Naive thymus-derived CD8-positive, alpha-beta T cell (primary cell): ENCODE results near the gene UBTF. TPM values are rescaled to one million over a fixed set of nuclear protein-coding genes. Genes with fewer than 3 reads are reported as not detected.

ENCODE experiments used
- ATAC-seq, 2 donors: fragments of 150-1000 bp; cut with Tn5 transposase in 1 of 2; sonication (Bioruptor Pico), chemical (Tn5 transposase) in 1 of 2; 1 replicate in 1 of 2; 2 replicates in 1 of 2; pipeline ENCODE4 v1.10.0; 2021; ENCODE audit warnings: mild to moderate bottlenecking in 2 of 2, moderate library complexity in 2 of 2
- POLR2A ChIA-PET: fragments of 350-600 bp; sonication (Branson Sonifier 250); formaldehyde crosslinking; loops from one replicate; lab custom pipeline; 2021; ENCODE audit warnings: antibody characterized with exemption; lab: Charles Lee
- DNase-seq, 10 donors: peaks; one replicate each; pipeline versions ENCODE4 v3.0.0 to v3.0.0-alpha.2; 2020 to 2022
- H3K27ac Mint-ChIP-seq, 10 donors: one replicate each; pipeline ENCODE4 v1.8.0; 2020 to 2022; ENCODE audit warnings: mild to moderate bottlenecking in 10 of 10, mixed read lengths in 10 of 10, moderate library complexity in 4 of 10, inconsistent platforms in 1 of 10
- H3K27me3 Mint-ChIP-seq, 5 donors: one replicate each; pipeline ENCODE4 v1.8.0; 2021 to 2022; ENCODE audit warnings: mixed read lengths in 5 of 5
- H3K36me3 Mint-ChIP-seq, 3 donors: one replicate each; pipeline ENCODE4 v1.8.0; 2020 to 2022; ENCODE audit warnings: mixed read lengths in 3 of 3, mild to moderate bottlenecking in 2 of 3, inconsistent platforms in 1 of 3
- H3K4me1 Mint-ChIP-seq, 4 donors: one replicate each; pipeline ENCODE4 v1.8.0; 2021 to 2022; ENCODE audit warnings: mixed read lengths in 4 of 4
- H3K4me3 Mint-ChIP-seq, 10 donors: one replicate each; pipeline ENCODE4 v1.8.0; 2020 to 2022; ENCODE audit warnings: mild to moderate bottlenecking in 10 of 10, mixed read lengths in 10 of 10, moderate library complexity in 6 of 10, inconsistent platforms in 1 of 10
- H3K9me3 Mint-ChIP-seq, 9 donors: one replicate each; pipeline ENCODE4 v1.8.0; 2020 to 2022; ENCODE audit warnings: mixed read lengths in 9 of 9, mild to moderate bottlenecking in 3 of 9, inconsistent platforms in 1 of 9, moderate library complexity in 1 of 9
- polyA plus RNA-seq, 3 donors: library from polyadenylated mRNA; unstranded; fragments of 300-500 nt; fragmentation: Illumina TruSeq; gene quantifications; one replicate each; pipeline ENCODE4 v1.2.3, GENCODE V29; 2021
- total RNA-seq, 8 experiments: library from RNA in 2 of 8; stranded (reverse) in 2 of 8; gene quantifications; one replicate each; pipeline ENCODE4 v1.2.3 and lab custom pipeline; 2021 to 2026

Gene UBTF
- total and polyA plus RNA-seq, 5 experiments from 2014 or later: 41.5 to 362 (median 94.2) TPM

DNA sequence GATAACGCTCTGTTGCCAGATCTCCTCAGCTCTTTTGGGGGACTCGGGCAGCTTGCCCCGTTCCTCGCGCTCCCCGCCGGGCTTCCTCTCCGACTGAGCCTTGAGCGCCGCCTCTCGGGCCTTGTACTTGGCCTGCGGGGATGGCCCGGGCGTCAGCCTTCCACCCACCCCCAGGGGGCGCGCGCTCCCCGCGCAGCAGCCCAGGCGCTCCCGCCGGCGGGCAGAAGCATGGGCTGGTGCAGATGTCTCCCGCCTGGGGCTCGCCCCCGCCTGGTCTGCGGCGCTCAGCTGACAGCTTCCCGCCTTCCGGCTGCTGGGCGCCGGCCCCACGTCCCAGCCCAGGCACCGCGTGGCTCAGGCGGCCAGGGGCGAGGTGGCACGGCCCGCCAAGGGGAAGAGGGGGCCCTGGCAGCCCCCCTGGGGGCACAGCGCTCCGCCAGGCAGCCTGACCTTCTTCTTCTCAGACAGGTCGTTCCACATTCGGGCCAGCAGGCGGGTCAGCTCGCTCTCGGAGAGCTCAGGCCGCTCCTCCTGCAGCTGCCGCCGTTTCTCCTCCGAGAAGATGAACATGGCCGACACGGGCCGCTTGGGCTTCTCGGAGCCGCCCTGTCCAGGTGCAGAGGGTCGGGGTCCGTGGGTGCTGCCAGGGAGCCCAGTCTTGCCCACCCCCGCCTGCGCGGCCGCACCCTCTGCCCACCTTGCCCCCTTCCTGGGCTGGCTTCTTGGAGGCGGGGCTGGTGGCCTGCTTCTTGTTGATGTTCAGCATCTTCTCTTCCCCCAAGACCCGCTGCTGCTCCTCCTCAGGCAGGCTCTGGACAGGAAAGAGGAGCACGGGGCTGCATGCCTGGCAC, 8.9 kb downstream of the UBTF start:
- peak; percentile 86 to 98 (median 93) for DNase-seq
- H3K27me3 Mint-ChIP-seq: no peaks in the 10 kb centered on the region
- H3K9me3 Mint-ChIP-seq: no peaks in the 10 kb centered on the region
- H3K27ac Mint-ChIP-seq: peak overlapping the region; percentile 63 to 93 (median 86)
- POLR2A ChIA-PET: interaction anchor here (0.6 to 20.4 kb wide), 17 partner anchors 8 to 849 kb away, joined by 3 to 445 read pairs (median 7); partner anchors contain the start of genes ATXN7L3, GRN, HDAC5 and SLC25A39
- peaks cover 35 to 77% (median 64%) of the 10 kb centered on the region in 4 donors for H3K4me1 Mint-ChIP-seq
- peaks cover 5 to 76% (median 21%) of the 10 kb centered on the region in 3 donors for H3K36me3 Mint-ChIP-seq
- peak; percentile 95 to 96 for ATAC-seq
- H3K4me3 Mint-ChIP-seq: peak overlapping the region in 9 of 10 donors; percentile 15 to 79 (median 55)

- POLR2A ChIA-PET: interaction anchor here (0.6 to 20.4 kb wide), 17 partner anchors 9 to 849 kb away, joined by 3 to 445 read pairs (median 6); partner anchors contain the start of genes ATXN7L3, GRN, HDAC5 and SLC25A39
- Mint-ChIP-seq H3K27ac (peak overlapping the region; percentile 26 to 93 (median 86)), H3K27me3 (no peaks in the 10 kb centered on the region), H3K36me3 (peaks cover 1 to 69% (median 16%) of the 10 kb centered on the region in 3 donors), H3K9me3 (no peaks in the 10 kb centered on the region), H3K4me1 (peaks cover 31 to 71% (median 58%) of the 10 kb centered on the region in 4 donors), H3K4me3 (peak overlapping the region in 9 of 10 donors; percentile 15 to 79 (median 55))
- ATAC-seq (peak in 1 of 2 donors; percentile 11), DNase-seq (no peak)
These were observed 9.6 kb downstream of the UBTF start for GRCh38 chr17:44209786-44210341.

DNA sequence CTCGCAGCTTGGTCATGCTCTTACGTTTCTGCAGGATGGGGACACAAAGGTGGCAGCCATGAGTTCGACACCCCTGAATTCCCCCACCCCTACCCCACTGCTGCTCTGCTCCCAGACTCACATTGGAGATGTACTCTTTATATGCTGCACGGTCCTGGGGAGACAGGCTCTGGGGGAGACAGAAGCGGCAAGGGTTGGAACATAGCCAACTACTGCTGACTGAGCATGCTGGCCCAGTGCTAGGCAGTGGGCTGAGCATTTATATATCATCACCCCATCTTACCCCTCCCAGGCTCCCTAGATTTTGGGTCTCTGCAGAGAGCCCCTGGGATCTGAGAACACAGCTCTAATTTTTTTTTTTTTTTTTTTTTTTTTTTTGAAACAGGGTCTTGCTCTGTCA, 11.7 kb downstream of the UBTF start:
- POLR2A ChIA-PET: interaction anchor here (1.0 to 20.4 kb wide), 4 partner anchors 10 to 113 kb away, joined by 3 to 445 read pairs (median 116); partner anchors contain the start of genes SLC25A39, TMUB2 and UBTF
- ATAC-seq: no peak
- Mint-ChIP-seq H3K4me3 (no peak overlapping the region), H3K27me3 (no peaks in the 10 kb centered on the region), H3K36me3 (peaks cover 0 to 51% (median 5%) of the 10 kb centered on the region in 3 donors), H3K4me1 (peaks cover 28 to 67% (median 51%) of the 10 kb centered on the region in 4 donors), H3K9me3 (no peaks in the 10 kb centered on the region), H3K27ac (peak overlapping the region in 7 of 10 donors; percentile 36 to 83 (median 54))
- no peak for DNase-seq

DNA sequence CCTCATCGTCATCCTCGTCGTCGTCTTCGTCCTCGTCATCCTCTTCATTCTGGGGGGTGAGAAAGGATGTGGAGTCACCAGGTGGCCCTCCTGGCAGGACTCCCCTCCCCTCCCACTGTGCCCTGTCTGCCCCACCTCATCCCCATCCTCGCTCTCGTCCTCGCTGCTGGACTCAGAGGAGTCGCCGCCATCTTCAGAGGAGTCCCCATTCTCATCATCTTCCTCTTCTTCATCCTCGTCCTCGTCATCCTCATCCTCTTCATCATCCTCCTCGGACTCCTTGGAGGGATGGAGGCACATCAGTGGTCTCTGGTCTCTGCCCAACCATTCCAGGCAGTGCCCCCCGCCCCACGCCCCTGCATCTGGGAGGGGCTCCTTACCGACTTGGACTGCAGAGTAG, 12.2 kb downstream of the UBTF start:
- H3K4me3 Mint-ChIP-seq: peak overlapping the region in 1 of 10 donors; percentile 24
- H3K27me3 Mint-ChIP-seq: no peaks in the 10 kb centered on the region
- peaks cover 31 to 69% (median 53%) of the 10 kb centered on the region in 4 donors for H3K4me1 Mint-ChIP-seq
- no peaks in the 10 kb centered on the region for H3K9me3 Mint-ChIP-seq
- H3K27ac Mint-ChIP-seq: peak overlapping the region in 7 of 10 donors; percentile 40 to 77 (median 62)
- H3K36me3 Mint-ChIP-seq: peaks cover 0 to 51% (median 5%) of the 10 kb centered on the region in 3 donors
- POLR2A ChIA-PET: interaction anchor here (0.7 to 20.4 kb wide), 5 partner anchors 9 to 123 kb away, joined by 4 to 445 read pairs (median 8); partner anchors contain the start of genes SLC25A39 and UBTF
- ATAC-seq: no peak
- DNase-seq: no peak

DNA sequence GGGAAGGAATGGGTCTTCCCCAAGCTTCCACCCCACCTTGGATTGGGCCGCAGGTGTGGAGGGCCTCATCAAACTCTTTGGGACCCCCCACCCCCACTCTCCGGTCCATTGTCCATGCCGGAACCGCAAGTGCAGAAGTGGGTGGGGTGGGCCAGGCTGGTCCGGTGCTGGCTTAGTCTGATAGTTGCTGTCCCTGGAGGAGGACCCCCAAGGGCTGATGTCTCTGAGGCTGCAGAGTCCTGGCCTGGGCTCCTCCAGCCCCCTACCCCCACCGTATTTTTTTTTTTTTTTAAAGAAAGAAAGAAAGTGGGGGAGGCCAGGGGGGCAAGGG, 12.7 kb downstream of the UBTF start:
- H3K27me3 Mint-ChIP-seq: no peaks in the 10 kb centered on the region
- H3K4me3 Mint-ChIP-seq: peak overlapping the region in 1 of 10 donors; percentile 26
- peak overlapping the region in 3 of 10 donors; percentile 3 to 45 (median 27) for H3K27ac Mint-ChIP-seq
- ATAC-seq (no peak), DNase-seq (no peak)
- peaks cover 0 to 48% (median 5%) of the 10 kb centered on the region in 3 donors for H3K36me3 Mint-ChIP-seq
- no peaks in the 10 kb centered on the region for H3K9me3 Mint-ChIP-seq
- POLR2A ChIA-PET: interaction anchor here (0.7 to 20.4 kb wide), 7 partner anchors 9 to 138 kb away, joined by 4 to 445 read pairs (median 6); partner anchors contain the start of genes GRN, SLC25A39 and UBTF
- H3K4me1 Mint-ChIP-seq: peaks cover 29 to 70% (median 51%) of the 10 kb centered on the region in 4 donors

- POLR2A ChIA-PET: interaction anchor here (0.6 to 20.4 kb wide), 8 partner anchors 8 to 1257 kb away, joined by 3 to 445 read pairs (median 6); partner anchors contain the start of genes GRN, SLC25A39 and UBTF
- peaks cover 0 to 45% (median 5%) of the 10 kb centered on the region in 3 donors for H3K36me3 Mint-ChIP-seq
- peak overlapping the region in 1 of 10 donors; percentile 26 for H3K4me3 Mint-ChIP-seq
- no peaks in the 10 kb centered on the region for H3K27me3 Mint-ChIP-seq
- no peaks in the 10 kb centered on the region for H3K9me3 Mint-ChIP-seq
- H3K4me1 Mint-ChIP-seq: peaks cover 30 to 68% (median 50%) of the 10 kb centered on the region in 4 donors
- DNase-seq: no peak
- peak overlapping the region in 9 of 10 donors; percentile 3 to 85 (median 68) for H3K27ac Mint-ChIP-seq
- no peak for ATAC-seq
These were observed 13.3 kb downstream of the UBTF start for GRCh38 chr17:44205962-44206824.

DNA sequence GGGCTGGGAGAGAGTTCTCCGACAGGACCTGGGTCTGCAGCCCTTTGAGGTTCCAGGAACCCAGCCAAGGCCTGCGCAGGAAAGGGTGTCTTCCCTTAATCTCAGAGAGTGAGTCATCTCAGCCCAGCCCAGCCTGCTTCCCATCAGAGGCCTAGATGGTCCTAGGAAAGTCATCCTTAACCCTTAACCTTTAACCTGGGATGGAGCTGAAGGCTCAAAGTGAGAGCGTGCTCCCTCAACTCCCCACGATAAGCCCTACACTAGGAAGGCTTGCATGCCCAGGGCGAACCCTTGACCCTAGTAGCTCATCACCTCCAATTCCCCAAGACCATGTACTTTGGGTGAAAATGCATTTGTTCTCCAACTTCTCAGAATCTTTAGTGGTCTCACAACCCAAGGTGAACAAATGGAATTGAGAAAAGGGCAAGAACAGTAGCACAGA, 15.0 kb downstream of the UBTF start:
- Mint-ChIP-seq H3K9me3 (no peaks in the 10 kb centered on the region), H3K27me3 (no peaks in the 10 kb centered on the region), H3K4me1 (peaks cover 35 to 63% (median 46%) of the 10 kb centered on the region in 4 donors), H3K27ac (peak overlapping the region in 4 of 10 donors; percentile 29 to 94 (median 60)), H3K4me3 (no peak overlapping the region), H3K36me3 (peaks cover 0 to 34% (median 2%) of the 10 kb centered on the region in 3 donors)
- DNase-seq (no peak), ATAC-seq (no peak)
- POLR2A ChIA-PET: interaction anchor here (0.5 to 11.1 kb wide), 6 partner anchors 12 to 149 kb away, joined by 3 to 367 read pairs (median 5); partner anchors contain the start of gene UBTF

- peaks cover 35 to 59% (median 45%) of the 10 kb centered on the region in 4 donors for H3K4me1 Mint-ChIP-seq
- no peaks in the 10 kb centered on the region for H3K27me3 Mint-ChIP-seq
- H3K9me3 Mint-ChIP-seq: no peaks in the 10 kb centered on the region
- DNase-seq: peak in 7 of 10 donors; percentile 46 to 73 (median 56)
- ATAC-seq: no peak
- POLR2A ChIA-PET: interaction anchor here (0.6 to 11.1 kb wide), 8 partner anchors 11 to 150 kb away, joined by 3 to 367 read pairs (median 6); partner anchors contain the start of genes TMUB2 and UBTF
- peaks cover 0 to 30% (median 2%) of the 10 kb centered on the region in 3 donors for H3K36me3 Mint-ChIP-seq
- H3K27ac Mint-ChIP-seq: peak overlapping the region; percentile 18 to 94 (median 82)
- H3K4me3 Mint-ChIP-seq: peak overlapping the region in 6 of 10 donors; percentile 1 to 50 (median 8)
These were observed 15.6 kb downstream of the UBTF start for GRCh38 chr17:44203731-44204440.

DNA sequence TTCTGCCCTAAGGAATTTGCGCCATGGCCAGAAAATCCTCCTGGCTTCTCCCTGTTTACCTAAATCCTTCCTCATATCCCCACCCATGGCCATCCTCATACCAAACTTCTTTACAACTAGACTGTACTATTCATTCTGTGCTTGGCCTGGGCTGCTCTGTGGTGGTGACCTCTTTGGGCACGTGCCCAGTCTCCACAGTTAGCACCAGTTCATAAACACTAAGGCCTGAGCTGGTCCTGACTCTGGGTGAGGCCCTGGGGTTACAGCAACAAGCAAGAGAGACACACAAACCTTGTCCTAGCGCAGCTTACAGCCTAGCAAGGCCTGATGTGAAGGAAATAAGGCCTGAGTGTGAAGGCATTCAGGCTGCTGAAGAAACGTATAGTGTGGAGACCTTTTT, 16.7 kb downstream of the UBTF start:
- POLR2A ChIA-PET: interaction anchor here (1.7 to 11.1 kb wide), 3 partner anchors 14 to 124 kb away, joined by 6 to 367 read pairs (median 111); partner anchors contain the start of genes TMUB2 and UBTF
- Mint-ChIP-seq H3K4me3 (peak overlapping the region in 5 of 10 donors; percentile 13 to 53 (median 45)), H3K27ac (peak overlapping the region in 7 of 10 donors; percentile 12 to 94 (median 63)), H3K9me3 (no peaks in the 10 kb centered on the region), H3K36me3 (peaks cover 0 to 24% (median 0%) of the 10 kb centered on the region in 3 donors), H3K27me3 (no peaks in the 10 kb centered on the region), H3K4me1 (peaks cover 38 to 59% (median 48%) of the 10 kb centered on the region in 4 donors)
- ATAC-seq (no peak), DNase-seq (no peak)

GRCh38 chr17:44200478-44201155, 18.9 kb downstream of the UBTF start:
- Mint-ChIP-seq H3K27ac (peak overlapping the region; percentile 83 to 99 (median 94)), H3K27me3 (no peaks in the 10 kb centered on the region), H3K4me3 (peak overlapping the region; percentile 82 to 91 (median 89)), H3K4me1 (peaks cover 39 to 60% (median 49%) of the 10 kb centered on the region in 4 donors), H3K36me3 (peaks cover 0 to 23% (median 2%) of the 10 kb centered on the region in 3 donors), H3K9me3 (no peaks in the 10 kb centered on the region)
- POLR2A ChIA-PET: interaction anchor here (1.2 to 11.1 kb wide), 7 partner anchors 14 to 126 kb away, joined by 3 to 367 read pairs (median 4); partner anchors contain the start of genes HDAC5, SLC25A39, TMUB2 and UBTF
- DNase-seq: no peak
- no peak for ATAC-seq
